GM12891 (cell line): ENCODE results near the gene BPIFA2.

ENCODE experiments used
- PAX5 ChIP-seq: IDR thresholded peaks from 2 replicates; pipeline ENCODE4 v1.6.1; 2011; ENCODE audit warnings: low read length, moderate library complexity, mild to moderate bottlenecking; ENCODE audit not compliant: insufficient read depth, severe bottlenecking
- POLR2A ChIP-seq: IDR thresholded peaks from 2 replicates; pipeline ENCODE4 v1.6.1; 2011; ENCODE audit warnings: low read depth, low read length, control low read depth
- POLR2AphosphoS5 ChIP-seq: IDR thresholded peaks from 2 replicates; pipeline ENCODE4 v1.6.1; 2011; ENCODE audit warnings: low read depth, low read length, control low read depth
- POU2F2 ChIP-seq: IDR thresholded peaks from 2 replicates; pipeline ENCODE4 v1.6.1; 2011; ENCODE audit warnings: low read depth, mild to moderate bottlenecking, control low read depth, low read length, moderate library complexity
- SPI1 ChIP-seq: IDR thresholded peaks from 2 replicates; pipeline ENCODE4 v1.6.1; 2011; ENCODE audit warnings: low read depth, low read length, control low read depth
- TAF1 ChIP-seq: IDR thresholded peaks from 2 replicates; pipeline ENCODE4 v1.6.1; 2011; ENCODE audit warnings: low read depth, low read length, control low read depth

DNA sequence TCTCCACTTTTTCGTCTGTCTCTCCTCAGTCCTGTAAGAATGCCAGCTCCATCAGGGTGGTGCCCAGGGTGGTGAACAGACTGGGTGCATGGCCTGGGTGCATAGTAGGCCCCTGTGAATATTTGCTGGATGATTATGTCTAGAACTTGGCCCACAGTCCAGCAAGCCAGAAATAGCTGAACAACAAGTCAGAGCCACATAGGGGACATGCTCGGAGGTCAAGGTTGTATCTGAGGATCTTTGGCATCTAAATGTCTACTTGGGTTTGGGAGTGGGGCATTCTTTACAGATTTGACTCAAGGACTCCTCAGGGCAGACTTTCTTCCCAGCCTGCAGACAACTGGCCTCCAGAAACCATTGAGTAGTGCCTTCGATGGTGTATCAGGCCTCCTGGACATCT is 31.1 kb downstream of the BPIFA2 start:
- TF ChIP-seq POLR2AphosphoS5 (no peak), TAF1 (no peak), POLR2A (no peak), POU2F2 (no peak), SPI1 (no peak), PAX5 (no peak)
